Activated CD8-positive, alpha-beta memory T cell treated with anti-CD3 and anti-CD28 coated beads, Interleukin-2, amount 50 U/mL, for 1 hour (primary cell): ENCODE measurements around the gene PCSK4.
"Not testable (repeated sequence)": the region's sequence is repeated elsewhere in the genome, so short reads cannot be mapped to it uniquely, and the experiment has no call there.

ENCODE experiments used
- DNase-seq: peaks from one replicate; pipeline ENCODE4 v3.0.0-alpha.2; 2020; ENCODE audit errors: extremely low read depth

Gene PCSK4

DNA sequence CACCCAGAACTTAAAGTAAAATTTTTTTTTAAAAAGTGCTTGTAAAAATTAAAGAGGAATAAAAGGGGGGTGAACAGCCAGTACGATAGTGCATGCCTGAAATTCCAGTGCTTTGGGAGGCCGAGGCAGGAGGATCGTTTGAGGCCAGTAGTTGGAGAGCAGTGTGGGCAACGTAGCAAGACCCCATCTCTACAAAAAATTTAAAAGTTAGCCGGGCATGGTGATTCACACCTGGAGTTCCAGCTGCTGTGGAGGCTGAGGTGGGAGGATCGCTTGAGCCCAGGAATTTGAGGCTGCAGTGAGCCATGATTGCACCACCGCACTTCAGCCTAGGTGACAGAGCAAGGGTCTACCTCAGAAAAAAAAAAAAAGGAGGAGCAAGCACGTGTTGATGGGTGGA lies 14.9 kb upstream of the PCSK4 start:
- DNase-seq: no peak

DNA sequence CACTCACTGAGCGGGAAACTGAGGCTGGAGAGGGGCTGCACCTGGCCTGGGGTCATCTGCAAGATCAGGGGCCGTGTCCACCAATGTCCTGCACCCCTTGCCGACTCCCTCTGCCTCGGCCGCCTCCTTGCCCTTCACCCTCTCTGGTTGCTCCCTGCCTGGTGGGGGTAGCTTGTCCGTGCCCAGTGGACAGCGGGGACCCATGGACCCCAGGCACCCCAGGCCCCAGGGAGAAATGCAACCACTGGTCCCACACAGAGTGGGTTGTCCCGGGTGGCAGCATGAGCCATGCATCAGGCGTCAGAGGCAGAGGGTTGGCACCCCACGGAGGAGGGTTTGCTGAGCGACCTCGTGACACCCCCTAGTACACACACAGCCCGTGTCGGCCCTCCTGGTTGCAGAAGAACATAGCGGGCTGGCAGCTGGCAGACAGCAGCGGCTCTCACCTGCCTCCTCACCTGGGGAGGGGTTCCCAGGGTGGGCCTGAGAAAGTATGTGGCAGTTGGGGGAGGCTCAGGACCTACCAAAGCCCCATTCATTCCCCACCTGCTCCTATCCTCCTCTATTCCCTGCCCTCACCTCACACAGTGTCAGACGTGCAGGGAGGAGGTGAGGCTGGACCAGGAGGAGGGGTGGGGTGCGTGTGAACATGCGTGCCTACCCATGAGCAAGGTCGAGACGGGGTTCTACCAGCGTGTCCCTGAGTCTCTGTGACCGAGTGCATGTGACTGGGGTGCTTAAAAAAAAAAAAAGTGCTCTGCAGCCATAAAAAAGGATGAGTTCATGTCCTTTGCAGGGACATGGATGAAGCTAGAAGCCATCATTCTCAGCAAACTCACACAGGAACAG lies 14.0 kb upstream of the PCSK4 start:
- no peak for DNase-seq

GRCh38 chr19:1503089-1503924 lies 13.2 kb upstream of the PCSK4 start:
- no peak for DNase-seq

DNA sequence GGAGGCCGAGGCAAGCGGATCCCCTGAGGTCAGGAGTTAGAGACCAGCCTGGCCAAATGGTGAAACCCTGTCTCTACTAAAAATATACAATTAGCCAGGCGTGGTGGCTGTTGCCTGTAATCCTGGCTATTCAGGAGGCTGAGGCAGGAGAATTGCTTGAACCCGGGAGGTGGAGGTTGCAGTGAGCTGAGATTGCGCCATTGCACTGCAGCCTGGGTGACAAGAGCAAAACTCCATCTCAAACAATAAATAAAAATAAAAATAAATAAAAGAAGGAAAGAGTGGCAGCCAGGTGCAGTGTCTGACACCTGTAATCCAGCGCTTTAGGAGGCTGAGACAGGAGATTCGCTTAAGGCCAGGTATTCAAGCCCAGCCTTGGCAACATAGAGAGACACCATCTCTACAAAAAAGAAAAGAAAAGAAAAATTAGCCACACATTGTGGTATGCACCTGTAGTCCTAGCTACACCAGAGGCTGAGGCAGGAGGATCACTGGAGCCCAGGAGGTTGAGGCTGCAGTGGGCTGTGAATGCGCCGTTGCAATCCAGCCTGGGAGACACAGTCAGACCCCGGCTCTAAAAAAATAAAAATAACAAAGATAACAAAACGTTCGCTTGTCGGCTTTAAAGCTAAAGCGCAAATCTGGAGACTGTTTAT lies 12.4 kb upstream of the PCSK4 start:
- DNase-seq: no peak

DNA sequence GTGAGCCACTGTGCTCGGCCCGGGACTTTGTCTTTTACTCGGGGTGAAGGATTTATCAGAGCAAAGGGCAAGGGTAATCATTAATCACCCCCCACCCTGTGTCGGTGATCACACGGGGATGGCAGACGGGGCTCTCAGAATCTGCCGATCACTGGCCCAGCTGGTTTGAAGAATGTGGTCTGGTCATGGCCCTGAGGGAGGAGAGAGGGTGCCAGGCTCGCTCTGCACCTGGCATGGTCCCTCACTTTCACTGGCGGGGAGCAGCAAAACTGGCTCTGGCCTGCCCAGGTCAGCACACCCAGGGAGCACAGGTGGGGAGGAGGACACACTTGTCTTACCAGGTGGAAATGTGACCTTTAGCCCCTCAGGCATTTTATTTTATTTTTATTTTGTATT lies 11.0 kb upstream of the PCSK4 start:
- DNase-seq: no peak

GRCh38 chr19:1499231-1499630 lies 9.1 kb upstream of the PCSK4 start:
- DNase-seq: not testable (repeated sequence)

GRCh38 chr19:1497578-1498235 lies 7.6 kb upstream of the PCSK4 start:
- DNase-seq: no peak

- no peak for DNase-seq
Measured at GRCh38 chr19:1496714-1497577, 6.8 kb upstream of the PCSK4 start.

DNA sequence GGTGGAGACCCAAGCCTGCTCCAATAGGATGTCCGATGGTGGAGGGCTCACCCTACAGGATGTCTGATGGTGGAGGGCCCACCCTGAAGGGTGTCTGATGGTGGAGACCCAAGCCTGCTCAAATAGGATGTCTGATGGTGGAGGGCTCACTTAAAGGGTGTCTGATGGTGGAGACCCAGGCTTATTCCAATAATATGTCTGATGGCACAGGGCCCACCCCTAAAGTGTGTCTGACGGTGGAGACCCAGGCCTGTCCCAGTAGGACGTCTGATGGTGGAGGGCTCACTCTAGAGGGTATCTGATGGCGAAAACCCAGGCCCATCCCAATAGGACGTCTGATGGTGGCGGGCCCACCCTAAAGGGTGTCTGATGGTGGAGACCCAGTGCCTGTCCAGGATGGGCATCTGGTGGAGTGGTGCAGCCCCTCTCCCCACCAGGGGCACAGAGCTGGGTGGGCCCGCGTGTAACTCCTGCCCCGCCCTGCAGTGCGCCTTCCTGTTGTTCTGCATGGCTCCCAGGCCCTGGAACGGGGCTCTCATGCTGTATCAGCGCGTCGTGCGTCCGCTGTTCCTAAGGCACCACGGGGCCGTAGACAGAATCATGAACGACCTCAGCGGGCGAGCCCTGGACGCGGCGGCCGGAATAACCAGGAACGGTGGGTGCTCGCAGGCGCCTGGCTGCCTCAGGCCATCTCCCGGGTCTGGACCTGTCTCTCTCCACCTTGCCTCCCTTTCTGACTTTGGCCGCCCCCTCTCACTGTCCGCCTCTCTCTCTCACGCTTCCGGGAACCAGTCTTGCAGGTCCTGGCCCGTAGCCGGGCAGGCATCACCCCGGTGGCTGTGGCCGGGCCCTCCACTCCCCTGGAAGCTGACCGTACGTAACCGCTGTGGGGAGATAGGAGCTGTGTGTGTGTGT lies 5.9 kb upstream of the PCSK4 start:
- DNase-seq: no peak

DNA sequence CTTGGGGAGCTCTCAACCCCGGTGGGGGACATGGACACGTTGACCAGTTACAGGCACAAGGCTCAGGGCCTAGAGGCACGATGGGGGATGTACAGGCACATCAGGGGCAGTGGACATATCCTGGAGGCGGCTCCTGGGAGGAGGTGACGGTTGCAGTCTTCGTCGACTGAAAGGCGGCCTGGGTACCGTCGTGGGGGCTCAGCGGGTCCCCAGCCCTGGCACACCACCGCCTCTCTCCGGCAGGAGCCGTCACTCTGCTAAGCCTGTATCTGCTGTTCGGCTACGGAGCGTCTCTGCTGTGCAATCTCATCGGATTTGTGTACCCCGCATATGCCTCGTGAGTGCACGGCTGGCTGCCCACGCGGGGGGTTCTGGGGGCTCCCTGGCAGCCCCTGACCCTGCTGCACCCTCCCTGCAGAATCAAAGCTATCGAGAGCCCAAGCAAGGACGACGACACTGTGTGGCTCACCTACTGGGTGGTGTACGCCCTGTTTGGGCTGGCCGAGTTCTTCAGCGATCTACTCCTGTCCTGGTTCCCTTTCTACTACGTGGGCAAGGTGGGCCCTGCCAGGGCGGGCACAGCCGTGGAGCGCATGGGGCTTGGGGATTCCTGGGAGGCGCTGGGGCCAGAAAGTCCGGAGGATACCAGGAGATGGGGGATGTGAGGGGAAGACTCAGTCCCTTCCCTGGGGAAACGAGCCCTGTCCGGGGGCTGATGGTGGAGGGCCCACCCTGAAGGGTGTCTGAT lies 5.1 kb upstream of the PCSK4 start:
- DNase-seq: no peak

GRCh38 chr19:1494115-1494815 lies 4.1 kb upstream of the PCSK4 start:
- DNase-seq: no peak

- no peak for DNase-seq
Measured at GRCh38 chr19:1492474-1493006, 2.4 kb upstream of the PCSK4 start.

GRCh38 chr19:1491849-1492170 lies 1.7 kb upstream of the PCSK4 start:
- DNase-seq: no peak

GRCh38 chr19:1491114-1491848 lies 1.1 kb upstream of the PCSK4 start, which contains the start of gene REEP6:
Gene REEP6 (plus strand): TSS chr19:1491181. CDS start chr19:1491270, 89 bp downstream.
- DNase-seq: no peak

DNA sequence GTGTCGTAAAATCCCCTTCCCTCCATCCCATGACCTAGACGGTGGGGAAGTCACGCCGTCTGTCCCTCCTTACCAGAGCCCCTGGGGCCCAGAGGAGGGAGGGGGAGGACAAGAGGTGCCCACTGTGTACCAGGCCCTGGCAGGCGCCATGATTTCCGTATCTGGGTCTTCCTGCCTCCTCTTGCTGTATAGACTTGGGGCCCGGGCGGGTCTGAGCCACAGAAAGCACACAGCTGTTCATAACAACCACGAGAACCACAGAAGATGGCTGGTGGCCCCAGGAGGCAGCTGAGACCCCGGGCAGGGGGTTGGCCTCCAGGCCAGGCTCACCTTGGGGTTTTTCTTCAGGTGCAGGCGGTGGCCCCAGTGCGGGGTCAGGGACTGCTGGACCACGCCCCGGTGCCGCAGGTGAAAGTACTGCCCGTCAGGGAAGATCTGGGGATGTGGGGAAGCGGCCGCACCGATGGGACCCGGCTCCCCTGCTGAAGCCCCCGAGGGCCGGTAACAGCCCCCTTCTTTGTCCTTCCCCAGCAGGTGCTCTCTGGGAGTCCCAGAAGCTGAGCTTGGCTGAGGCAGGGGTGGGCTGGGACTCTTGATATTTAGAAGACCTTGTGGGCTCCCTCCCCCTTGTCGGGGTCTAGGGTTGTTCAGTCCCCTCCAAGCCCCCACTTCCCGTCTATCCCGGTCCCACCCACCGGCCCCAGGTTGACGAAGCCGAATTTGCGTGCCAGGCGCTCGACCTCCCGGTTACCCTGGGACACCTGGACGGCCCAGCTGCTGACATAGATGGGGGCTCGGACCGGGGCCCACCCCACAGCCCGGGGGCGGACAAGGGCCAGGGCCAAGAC lies 463 bp downstream of the PCSK4 start:
- no peak for DNase-seq

GRCh38 chr19:1488282-1488601 lies 1.9 kb downstream of the PCSK4 start:
- DNase-seq: no peak
